Measurements from ENCODE around the gene PLD6.
"Not testable (repeated sequence)": the region's sequence is repeated elsewhere in the genome, so short reads cannot be mapped to it uniquely, and the experiment has no call there.

Gene PLD6

DNA sequence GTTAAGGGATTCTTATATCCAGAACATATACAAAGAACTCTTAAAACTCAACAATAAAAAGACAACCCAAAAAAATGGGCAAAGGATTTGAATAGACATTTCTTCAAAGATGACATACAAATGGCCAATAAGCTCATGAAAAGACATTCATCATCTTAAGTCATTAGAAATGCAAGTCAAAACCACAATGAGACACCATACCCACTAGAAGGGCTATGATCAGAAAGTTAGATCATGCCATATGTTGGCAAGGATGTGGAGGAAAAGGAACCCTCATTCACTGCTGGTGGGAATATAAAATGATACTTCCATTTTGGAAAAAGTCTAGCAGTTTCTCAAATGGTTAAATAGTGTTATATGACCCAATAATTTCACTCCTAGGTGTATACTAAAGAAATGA lies 9.4 kb downstream of the PLD6 start:
- DNase-seq: no peak

- not testable (repeated sequence) for DNase-seq
These were observed 10.7 kb downstream of the PLD6 start for GRCh38 chr17:17195466-17195865.

- DNase-seq: no peak
These were observed 14.2 kb downstream of the PLD6 start for GRCh38 chr17:17191961-17192381.

DNA sequence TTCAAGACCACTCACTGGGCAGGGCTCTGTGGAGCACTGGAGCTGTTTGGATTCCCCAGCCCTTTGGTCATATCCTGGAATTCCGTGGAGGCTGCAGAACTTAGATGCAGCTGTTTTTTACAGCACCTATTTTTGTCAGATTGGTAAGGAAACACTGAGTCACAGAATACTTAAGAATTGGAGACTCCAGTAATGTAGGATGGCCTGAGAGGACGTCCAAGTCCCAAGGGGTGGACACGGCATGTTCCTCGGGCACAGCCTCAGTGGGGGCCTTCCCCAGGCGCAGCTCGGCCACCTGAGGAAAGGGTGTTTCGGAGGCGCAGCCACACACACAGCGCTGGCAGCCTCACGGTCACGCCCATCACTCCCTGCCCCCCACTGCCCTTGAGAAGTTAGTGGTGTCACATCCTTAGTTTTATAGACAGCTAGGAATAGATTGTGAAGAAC lies 14.8 kb downstream of the PLD6 start:
- peak; percentile 85 to 89 for DNase-seq

GRCh38 chr17:17190188-17190587 lies 15.9 kb downstream of the PLD6 start:
- no peak for DNase-seq

DNA sequence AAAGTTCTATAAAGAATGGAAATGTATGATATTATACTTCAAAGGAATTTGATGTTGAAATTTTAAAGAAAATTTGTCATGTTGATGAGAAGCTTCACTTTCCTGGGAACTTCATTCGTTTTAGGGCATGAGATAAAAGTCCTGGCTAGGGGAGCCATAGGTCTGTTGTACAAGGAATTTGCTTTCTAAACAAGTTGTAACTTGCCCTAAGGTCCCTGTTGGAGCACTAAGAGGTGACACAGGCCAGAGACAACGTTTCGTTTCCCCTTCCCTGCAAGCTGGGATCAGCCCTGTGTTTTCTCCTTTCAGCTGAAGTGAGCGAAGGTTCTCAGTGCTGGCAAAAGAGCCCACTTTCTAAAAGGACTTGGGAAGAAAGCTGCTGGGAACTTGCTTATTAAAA lies 16.6 kb downstream of the PLD6 start:
- DNase-seq: no peak

GRCh38 chr17:17188586-17188985 lies 17.5 kb downstream of the PLD6 start:
- DNase-seq: no peak

GRCh38 chr17:17186551-17187505 lies 19.3 kb downstream of the PLD6 start:
- DNase-seq: no peak

DNA sequence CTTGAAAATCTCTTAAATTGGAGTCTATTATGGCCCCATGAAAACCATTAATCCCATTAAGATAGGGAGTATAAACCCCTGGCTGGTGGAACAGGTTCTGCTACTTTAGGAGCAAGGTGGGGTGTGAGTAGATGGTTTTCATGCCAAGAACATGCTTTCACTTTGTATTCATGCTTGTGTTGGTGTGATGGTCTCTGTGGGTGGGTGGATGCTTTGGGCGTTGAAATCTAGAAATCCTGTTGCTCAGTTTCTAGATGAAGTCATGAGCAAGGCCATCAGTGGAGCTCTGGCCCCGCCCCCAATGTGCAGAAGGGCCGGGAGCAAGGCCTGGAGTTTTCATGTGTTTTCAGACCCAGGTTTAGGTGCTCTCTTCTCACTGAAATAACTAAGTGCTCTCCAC lies 20.1 kb downstream of the PLD6 start:
- DNase-seq: no peak

GRCh38 chr17:17184985-17185757 lies 21.0 kb downstream of the PLD6 start:
- DNase-seq: not testable (repeated sequence)

DNA sequence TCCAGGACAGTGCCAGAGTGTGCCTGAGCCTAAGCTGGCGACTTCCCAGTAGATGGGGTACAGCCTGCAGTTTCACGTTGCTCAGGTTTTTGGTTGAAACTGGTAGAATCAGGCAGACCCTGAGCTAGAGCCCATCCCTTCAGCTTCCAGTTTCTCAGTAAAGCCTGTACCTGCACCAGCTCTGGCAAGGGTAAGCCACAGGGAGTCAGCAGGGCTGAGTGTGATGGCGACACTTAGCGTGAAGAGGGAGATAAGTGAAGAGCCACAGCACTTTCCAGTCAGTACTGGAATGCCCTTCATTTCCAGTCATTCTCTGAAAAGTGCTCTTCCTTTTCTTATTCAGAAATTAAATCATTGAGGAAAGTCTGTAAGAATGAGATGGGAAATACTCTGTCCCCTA lies 22.4 kb downstream of the PLD6 start:
- no peak for DNase-seq

DNA sequence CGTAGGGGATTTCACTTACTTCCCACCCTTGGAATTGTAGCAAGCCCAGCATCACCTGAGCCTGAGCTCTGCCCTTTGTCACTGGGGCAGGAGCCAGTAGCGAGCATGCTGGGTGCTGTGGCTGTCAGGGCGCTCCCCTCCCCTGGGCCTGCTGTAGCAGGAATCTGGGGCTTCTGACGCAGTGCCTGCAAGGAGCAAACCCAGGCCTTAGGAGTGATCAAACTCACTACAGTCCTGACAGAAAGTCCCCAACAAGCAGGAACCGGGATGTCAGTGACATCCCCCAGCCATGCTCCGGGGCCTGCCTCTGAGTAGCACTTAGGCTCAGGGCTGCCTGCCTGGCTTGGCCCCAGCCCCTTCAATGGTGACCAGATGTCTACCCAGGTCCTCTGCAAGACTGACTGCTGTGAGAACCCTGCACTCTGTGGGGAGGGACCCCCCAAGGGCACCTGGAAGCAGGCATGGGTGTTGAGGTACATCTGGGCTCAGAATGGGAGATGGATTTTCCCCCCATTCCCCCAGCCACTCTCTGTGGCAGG lies 23.5 kb downstream of the PLD6 start:
- DNase-seq: no peak

- DNase-seq: no peak
These were observed 24.2 kb downstream of the PLD6 start for GRCh38 chr17:17181666-17182597.

- no peak for DNase-seq
These were observed 25.2 kb downstream of the PLD6 start for GRCh38 chr17:17180741-17181525.

- no peak for DNase-seq
These were observed 26.0 kb downstream of the PLD6 start for GRCh38 chr17:17180141-17180603.

- no peak for DNase-seq
These were observed 26.7 kb downstream of the PLD6 start for GRCh38 chr17:17179371-17179827.

DNA sequence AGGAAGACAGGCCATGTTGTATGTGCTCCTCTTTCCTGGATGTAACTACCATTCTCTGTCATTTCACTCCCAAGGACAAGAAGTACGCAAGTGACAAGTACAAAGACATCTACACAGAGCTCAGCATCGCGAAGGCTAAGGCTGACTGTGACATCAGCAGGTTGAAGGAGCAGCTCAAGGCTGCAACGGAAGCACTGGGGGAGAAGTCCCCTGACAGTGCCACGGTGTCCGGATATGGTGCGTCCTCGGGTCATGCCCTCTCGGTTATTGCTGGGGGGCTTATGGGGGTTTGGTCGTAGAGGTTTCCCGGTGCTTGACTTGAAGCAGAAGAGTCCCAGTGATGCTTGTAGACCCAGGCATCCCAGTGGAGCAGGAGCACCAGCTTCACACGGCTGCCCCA lies 29.0 kb downstream of the PLD6 start:
- DNase-seq: no peak

GRCh38 chr17:17176341-17176740 lies 29.8 kb downstream of the PLD6 start:
- DNase-seq: no peak

- no peak for DNase-seq
These were observed 30.2 kb downstream of the PLD6 start for GRCh38 chr17:17175917-17176316.

GRCh38 chr17:17175340-17175739 lies 30.8 kb downstream of the PLD6 start:
- no peak for DNase-seq

GRCh38 chr17:17173921-17174320 lies 32.2 kb downstream of the PLD6 start:
- no peak for DNase-seq

Measured in SW 1271 (cell line).